Measurements from ENCODE around the gene LRBA. TPM values are rescaled to one million over a fixed set of nuclear protein-coding genes. Genes with fewer than 3 reads are reported as not detected.
"Not testable (repeated sequence)": the region's sequence is repeated elsewhere in the genome, so short reads cannot be mapped to it uniquely, and the experiment has no call there.

The LRBA gene
- total RNA-seq, 5 donors from 2014 or later (not counting 1 experiment from before 2014, with no cell fraction given) = 56.1 to 81.7 (median 56.9) TPM

GRCh38 chr4:150514709-150515108 lies 500.4 kb downstream of the LRBA start:
- H3K27me3 Mint-ChIP-seq = no peaks in the 10 kb centered on the region

GRCh38 chr4:150510176-150510865 lies 504.8 kb downstream of the LRBA start:
- WGBS (ENCODE audit: insufficient coverage) = no CpG with 5 or more reads among the region's 6 CpGs
- H3K4me3 ChIP-seq (ENCODE audit: control insufficient read depth in 1 of 2, extremely low read depth in 1 of 2, low read length in 1 of 2) = no peak overlapping the region
- H3K27ac ChIP-seq (ENCODE audit: low read length) = no peak overlapping the region
- H3K27me3 ChIP-seq (replicated peaks in 1 of 2; ENCODE audit: control insufficient read depth in 2 of 2, extremely low read depth in 1 of 2, insufficient read depth in 2 of 2, low read length in 1 of 2) = no peaks in the 10 kb centered on the region
- ATAC-seq (replicated peaks in 1 of 4) (no peak), DNase-seq (no peak)
- Mint-ChIP-seq H3K4me3 (no peak overlapping the region), H3K36me3 (peaks cover 59% of the 10 kb centered on the region), H3K4me1 (peaks cover 0 to 5% (median 2%) of the 10 kb centered on the region in 3 donors), H3K27me3 (no peaks in the 10 kb centered on the region), H3K27ac (no peak overlapping the region), H3K9me3 (peaks cover 5 to 11% (median 8%) of the 10 kb centered on the region in 3 donors)
- no peaks in the 10 kb centered on the region for H3K36me3 ChIP-seq (ENCODE audit: control insufficient read depth in 2 of 2, extremely low read depth in 1 of 2, insufficient read depth in 1 of 2, low read length in 1 of 2)
- H3K9me3 ChIP-seq = no peaks in the 10 kb centered on the region
- no peaks in the 10 kb centered on the region for H3K4me1 ChIP-seq (ENCODE audit: control insufficient read depth in 1 of 2, extremely low read depth in 1 of 2, insufficient read depth in 2 of 2, low read length in 2 of 2)
- ChIA-PET POLR2A (no interaction called here), CTCF (no interaction called here)

More at GRCh38 chr4:150514709-150515108, 500.4 kb downstream of the LRBA start:
- H3K4me1 ChIP-seq (ENCODE audit: control insufficient read depth in 1 of 2, extremely low read depth in 1 of 2, insufficient read depth in 2 of 2, low read length in 2 of 2) = no peaks in the 10 kb centered on the region
- no peaks in the 10 kb centered on the region for H3K9me3 ChIP-seq
- H3K27ac ChIP-seq (ENCODE audit: low read length) = no peak overlapping the region
- CTCF ChIA-PET = interaction anchor here in 1 of 2 donors (0.6 kb wide), 1 partner anchor 51 kb away, joined by 4 read pairs; no protein-coding TSS in a partner anchor
- no peaks in the 10 kb centered on the region for H3K27me3 ChIP-seq (replicated peaks in 1 of 2; ENCODE audit: control insufficient read depth in 2 of 2, extremely low read depth in 1 of 2, insufficient read depth in 2 of 2, low read length in 1 of 2)
- Mint-ChIP-seq H3K4me1 (peaks cover 0 to 17% (median 15%) of the 10 kb centered on the region in 3 donors), H3K36me3 (peaks cover 50% of the 10 kb centered on the region), H3K9me3 (peaks cover 0 to 6% (median 4%) of the 10 kb centered on the region in 3 donors), H3K27ac (no peak overlapping the region), H3K4me3 (no peak overlapping the region)
- no peak for DNase-seq
- ATAC-seq (replicated peaks in 1 of 4) = no peak
- no peaks in the 10 kb centered on the region for H3K36me3 ChIP-seq (ENCODE audit: control insufficient read depth in 2 of 2, extremely low read depth in 1 of 2, insufficient read depth in 1 of 2, low read length in 1 of 2)
- POLR2A ChIA-PET = no interaction called here
- no peak overlapping the region for H3K4me3 ChIP-seq (ENCODE audit: control insufficient read depth in 1 of 2, extremely low read depth in 1 of 2, low read length in 1 of 2)
- WGBS (ENCODE audit: insufficient coverage) = no CpG with 5 or more reads among the region's 6 CpGs

- H3K4me3 ChIP-seq (ENCODE audit: control insufficient read depth in 1 of 2, extremely low read depth in 1 of 2, low read length in 1 of 2); H3K4me1 Mint-ChIP-seq; POLR2A ChIA-PET; ATAC-seq (replicated peaks in 1 of 4); H3K27ac ChIP-seq (ENCODE audit: low read length); H3K9me3 ChIP-seq; H3K27ac Mint-ChIP-seq; H3K27me3 Mint-ChIP-seq; H3K4me1 ChIP-seq (ENCODE audit: control insufficient read depth in 1 of 2, extremely low read depth in 1 of 2, insufficient read depth in 2 of 2, low read length in 2 of 2); CTCF ChIA-PET; H3K4me3 Mint-ChIP-seq; DNase-seq; H3K27me3 ChIP-seq (replicated peaks in 1 of 2; ENCODE audit: control insufficient read depth in 2 of 2, extremely low read depth in 1 of 2, insufficient read depth in 2 of 2, low read length in 1 of 2); H3K36me3 ChIP-seq (ENCODE audit: control insufficient read depth in 2 of 2, extremely low read depth in 1 of 2, insufficient read depth in 1 of 2, low read length in 1 of 2): not testable (repeated sequence)
- WGBS (ENCODE audit: insufficient coverage) = no CpG with 5 or more reads among the region's 3 CpGs
- H3K9me3 Mint-ChIP-seq = peaks cover 5 to 11% (median 8%) of the 10 kb centered on the region in 3 donors
- H3K36me3 Mint-ChIP-seq = peaks cover 48% of the 10 kb centered on the region
These were observed 507.4 kb downstream of the LRBA start for GRCh38 chr4:150507656-150508055.

- CTCF ChIA-PET = no interaction called here
- Mint-ChIP-seq H3K9me3 (peaks cover 0 to 5% (median 3%) of the 10 kb centered on the region in 3 donors), H3K36me3 (peaks cover 29% of the 10 kb centered on the region)
These were observed 513.1 kb downstream of the LRBA start for GRCh38 chr4:150501983-150502382.

DNA sequence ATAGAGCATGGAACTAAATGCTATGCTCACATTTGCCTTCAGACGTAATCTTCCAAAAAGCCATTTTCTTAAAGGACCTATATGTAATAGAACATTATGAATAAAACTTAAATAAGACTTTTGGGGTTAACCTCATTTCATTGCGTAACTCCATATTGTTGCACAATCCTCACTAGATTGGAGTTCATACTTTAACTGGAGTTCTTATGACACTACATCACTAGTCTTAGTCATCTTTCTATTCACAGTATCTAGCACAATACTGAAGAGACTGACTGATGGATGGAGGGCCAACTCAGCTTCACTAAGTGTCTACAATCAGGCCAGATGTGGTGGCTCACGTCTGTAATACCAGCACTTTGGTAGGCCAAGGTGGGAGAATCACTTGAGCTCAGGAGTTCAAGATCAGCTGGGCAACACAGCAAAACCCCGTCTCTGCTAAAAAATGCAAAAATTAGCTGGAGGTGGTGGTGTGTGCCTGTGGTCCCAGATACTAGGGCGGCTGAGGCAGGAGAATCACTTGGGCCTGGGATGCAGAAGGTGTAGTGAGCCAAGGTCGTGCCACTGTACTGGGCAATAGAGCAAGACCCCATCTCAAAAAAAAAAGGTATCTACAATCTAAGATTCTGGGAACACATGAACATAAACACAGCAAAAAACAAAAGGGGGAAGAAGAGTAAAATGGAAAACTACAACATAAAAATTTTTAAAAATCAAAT lies 513.9 kb downstream of the LRBA start:
- Histone ChIP-seq H3K9me3 (no peaks in the 10 kb centered on the region), H3K4me1 (ENCODE audit: control insufficient read depth in 1 of 2, extremely low read depth in 1 of 2, insufficient read depth in 2 of 2, low read length in 2 of 2) (no peaks in the 10 kb centered on the region), H3K27ac (ENCODE audit: low read length) (no peak overlapping the region), H3K27me3 (replicated peaks in 1 of 2; ENCODE audit: control insufficient read depth in 2 of 2, extremely low read depth in 1 of 2, insufficient read depth in 2 of 2, low read length in 1 of 2) (no peaks in the 10 kb centered on the region), H3K36me3 (ENCODE audit: control insufficient read depth in 2 of 2, extremely low read depth in 1 of 2, insufficient read depth in 1 of 2, low read length in 1 of 2) (no peaks in the 10 kb centered on the region), H3K4me3 (ENCODE audit: control insufficient read depth in 1 of 2, extremely low read depth in 1 of 2, low read length in 1 of 2) (no peak overlapping the region)
- CTCF ChIA-PET = no interaction called here
- DNase-seq (no peak), ATAC-seq (replicated peaks in 1 of 4) (no peak)
- Mint-ChIP-seq H3K4me1 (peaks cover 0 to 15% (median 4%) of the 10 kb centered on the region in 3 donors), H3K4me3 (no peak overlapping the region), H3K36me3 (peaks cover 29% of the 10 kb centered on the region), H3K9me3 (peaks cover 0 to 5% (median 3%) of the 10 kb centered on the region in 3 donors), H3K27me3 (no peaks in the 10 kb centered on the region), H3K27ac (no peak overlapping the region)
- whole genome bisulfite sequencing (ENCODE audit: insufficient coverage) = 89% methylated on average over 2 of the region's 6 CpGs
- POLR2A ChIA-PET = no interaction called here

More at GRCh38 chr4:150501983-150502382, 513.1 kb downstream of the LRBA start:
- no peak overlapping the region for H3K4me3 ChIP-seq (ENCODE audit: control insufficient read depth in 1 of 2, extremely low read depth in 1 of 2, low read length in 1 of 2)
- H3K27ac Mint-ChIP-seq = no peak overlapping the region
- no peak overlapping the region for H3K4me3 Mint-ChIP-seq
- no peaks in the 10 kb centered on the region for H3K27me3 ChIP-seq (replicated peaks in 1 of 2; ENCODE audit: control insufficient read depth in 2 of 2, extremely low read depth in 1 of 2, insufficient read depth in 2 of 2, low read length in 1 of 2)
- H3K4me1 ChIP-seq (ENCODE audit: control insufficient read depth in 1 of 2, extremely low read depth in 1 of 2, insufficient read depth in 2 of 2, low read length in 2 of 2) = no peaks in the 10 kb centered on the region
- peaks cover 0 to 15% (median 4%) of the 10 kb centered on the region in 3 donors for H3K4me1 Mint-ChIP-seq
- DNase-seq (no peak), ATAC-seq (replicated peaks in 1 of 4) (no peak)
- H3K27ac ChIP-seq (ENCODE audit: low read length) = no peak overlapping the region
- no peaks in the 10 kb centered on the region for H3K9me3 ChIP-seq
- POLR2A ChIA-PET = no interaction called here
- no peaks in the 10 kb centered on the region for H3K27me3 Mint-ChIP-seq
- H3K36me3 ChIP-seq (ENCODE audit: control insufficient read depth in 2 of 2, extremely low read depth in 1 of 2, insufficient read depth in 1 of 2, low read length in 1 of 2) = no peaks in the 10 kb centered on the region

- POLR2A ChIA-PET = no interaction called here
These were observed 517.5 kb downstream of the LRBA start for GRCh38 chr4:150497612-150498011.

More at GRCh38 chr4:150497612-150498011, 517.5 kb downstream of the LRBA start:
- H3K27me3 ChIP-seq (replicated peaks in 1 of 2; ENCODE audit: control insufficient read depth in 2 of 2, extremely low read depth in 1 of 2, insufficient read depth in 2 of 2, low read length in 1 of 2) = no peaks in the 10 kb centered on the region
- no peaks in the 10 kb centered on the region for H3K9me3 ChIP-seq
- 100% methylated on average over 1 of the region's 3 CpGs for WGBS (ENCODE audit: insufficient coverage)
- Mint-ChIP-seq H3K27me3 (no peaks in the 10 kb centered on the region), H3K36me3 (peaks cover 16% of the 10 kb centered on the region), H3K9me3 (peaks cover 0 to 3% (median 0%) of the 10 kb centered on the region in 3 donors), H3K27ac (no peak overlapping the region), H3K4me3 (no peak overlapping the region), H3K4me1 (peaks cover 0 to 5% (median 4%) of the 10 kb centered on the region in 3 donors)
- DNase-seq (no peak), ATAC-seq (replicated peaks in 1 of 4) (no peak)
- H3K36me3 ChIP-seq (ENCODE audit: control insufficient read depth in 2 of 2, extremely low read depth in 1 of 2, insufficient read depth in 1 of 2, low read length in 1 of 2) = no peaks in the 10 kb centered on the region
- H3K4me1 ChIP-seq (ENCODE audit: control insufficient read depth in 1 of 2, extremely low read depth in 1 of 2, insufficient read depth in 2 of 2, low read length in 2 of 2) = no peaks in the 10 kb centered on the region
- H3K27ac ChIP-seq (ENCODE audit: low read length) = no peak overlapping the region
- no peak overlapping the region for H3K4me3 ChIP-seq (ENCODE audit: control insufficient read depth in 1 of 2, extremely low read depth in 1 of 2, low read length in 1 of 2)
- CTCF ChIA-PET = no interaction called here
